Adrenal gland (tissue), 5 donors: ENCODE results near the gene GRXCR1.

Source experiments
- CTCF ChIP-seq, 6 experiments: fragments of 450-650 bp in 4 of 6; fragments of 200-600 bp in 2 of 6; sonication (generic) in 1 of 6; IDR thresholded peaks; 1 replicate in 5 of 6; 2 replicates in 1 of 6; pipeline versions ENCODE4 v1.5.1 to v1.8.0; 2016 to 2021; ENCODE audit warnings: antibody characterized with exemption in 6 of 6, mild to moderate bottlenecking in 2 of 6, moderate library complexity in 1 of 6
- POLR2A ChIP-seq, 2 donors: fragments of 450-650 bp; IDR thresholded peaks; one replicate each; pipeline ENCODE4 v1.6.1; 2017; ENCODE audit warnings: antibody characterized with exemption in 2 of 2, mild to moderate bottlenecking in 2 of 2, moderate library complexity in 1 of 2
- donor health status: DM: no; HTN: no; CAD: no.

GRCh38 chr4:42845586-42845985 is 46.9 kb upstream of the GRXCR1 start:
- TF ChIP-seq POLR2A (IDR thresholded peaks at IDR 0.05) (no peak), CTCF (IDR thresholded peaks at IDR 0.05) (no peak)
